Keratinocyte (primary cell): ENCODE measurements around the gene TEX55. TPM values are rescaled to one million over a fixed set of nuclear protein-coding genes. Genes with fewer than 3 reads are reported as not detected.

Experiments used
- DNase-seq: peaks from one replicate; pipeline ENCODE4 v3.0.0-alpha.2; 2011; ENCODE audit warnings: low read depth, missing footprints, low spot score
- FAIRE-seq: peaks from 2 replicates; lab custom pipeline; 2011; peaks lifted over from hg19 to GRCh38; lab: Jason Lieb, UNC
- H2AFZ ChIP-seq: 2 replicates; pipeline ENCODE4 v1.6.0; 2012; ENCODE audit warnings: low read length, control low read depth, inconsistent platforms; ENCODE audit not compliant: control insufficient read depth
- H3K27ac ChIP-seq: 2 replicates; pipeline ENCODE4 v1.5.1; 2011; ENCODE audit warnings: low read length; ENCODE audit not compliant: control insufficient read depth, insufficient read depth
- H3K27me3 ChIP-seq: 3 replicates; pipeline ENCODE4 v1.6.0; 2011; ENCODE audit warnings: low read length; ENCODE audit not compliant: control insufficient read depth, insufficient read depth; ENCODE audit errors: extremely low read depth
- H3K36me3 ChIP-seq, 2 experiments: 2 replicates in 1 of 2; 3 replicates in 1 of 2; pipeline ENCODE4 v1.5.1; 2011; ENCODE audit warnings: low read length in 2 of 2, mild to moderate bottlenecking in 1 of 2; ENCODE audit not compliant: control insufficient read depth in 2 of 2, insufficient read depth in 2 of 2; ENCODE audit errors: extremely low read depth in 1 of 2
- H3K4me1 ChIP-seq: 3 replicates; pipeline ENCODE4 v1.5.1; 2011; ENCODE audit warnings: low read length; ENCODE audit not compliant: control insufficient read depth, insufficient read depth; ENCODE audit errors: extremely low read depth
- H3K4me2 ChIP-seq: 3 replicates; pipeline ENCODE4 v1.6.0; 2011; ENCODE audit warnings: low read depth, low read length; ENCODE audit not compliant: control insufficient read depth, insufficient read depth; ENCODE audit errors: extremely low read depth
- H3K4me3 ChIP-seq, 3 experiments: fragments of 200-600 bp in 1 of 3; sonication (generic) in 1 of 3; 2 replicates in 2 of 3; 3 replicates in 1 of 3; pipeline ENCODE4 v1.5.1; 2011 to 2016; ENCODE audit warnings: low read length in 3 of 3, mild to moderate bottlenecking in 3 of 3, control low read depth in 2 of 3, inconsistent platforms in 1 of 3, low read depth in 1 of 3, mixed read lengths in 1 of 3, mixed run types in 1 of 3, moderate library complexity in 1 of 3; ENCODE audit not compliant: control insufficient read depth in 2 of 3, insufficient read depth in 2 of 3; ENCODE audit errors: extremely low read depth in 1 of 3
- H3K79me2 ChIP-seq: 2 replicates; pipeline ENCODE4 v1.6.0; 2012; ENCODE audit warnings: low read length; ENCODE audit not compliant: control insufficient read depth, insufficient read depth
- H3K9ac ChIP-seq: 3 replicates; pipeline ENCODE4 v1.6.0; 2011; ENCODE audit warnings: low read length; ENCODE audit not compliant: control insufficient read depth, insufficient read depth; ENCODE audit errors: extremely low read depth
- H3K9me1 ChIP-seq: 3 replicates; pipeline ENCODE4 v1.6.0; 2011; ENCODE audit warnings: low read length; ENCODE audit not compliant: control insufficient read depth, insufficient read depth; ENCODE audit errors: extremely low read depth
- H3K9me3 ChIP-seq: 2 replicates; pipeline ENCODE4 v1.5.1; 2012; ENCODE audit warnings: low read depth, low read length; ENCODE audit not compliant: control insufficient read depth
- H4K20me1 ChIP-seq: 3 replicates; pipeline ENCODE4 v1.6.0; 2011; ENCODE audit warnings: low read length; ENCODE audit not compliant: control insufficient read depth, insufficient read depth; ENCODE audit errors: extremely low read depth
- CTCF ChIP-seq, 3 experiments: IDR thresholded peaks in 1 of 3; conservative IDR thresholded peaks in 1 of 3; optimal IDR thresholded peaks in 1 of 3; 2 replicates in 2 of 3; 3 replicates in 1 of 3; pipeline versions ENCODE3 to v1.5.1; 2011; ENCODE audit warnings: low read length in 3 of 3, mild to moderate bottlenecking in 3 of 3, moderate library complexity in 2 of 3, control low read depth in 1 of 3, inconsistent platforms in 1 of 3; ENCODE audit not compliant: insufficient read depth in 2 of 3; ENCODE audit errors: extremely low read depth in 1 of 3
- EZH2 ChIP-seq: IDR thresholded peaks from one replicate; pipeline ENCODE4 v1.6.1; 2012; ENCODE audit warnings: inconsistent platforms, mild to moderate bottlenecking, low read length, moderate library complexity
- dilution Hi-C: fragments of 300-500 bp; cut with MboI; formaldehyde crosslinking; loops from one replicate; pipeline ENCODE4 v1.7.0; 2020; ENCODE audit warnings: low sequenced_read_pairs; ENCODE audit not compliant: extremely low pct_ligation_motif_present
- polyA plus RNA-seq, 5 experiments: library from polyadenylated mRNA; depleted of rRNA in 3 of 5; stranded (reverse) in 3 of 5; stranded (forward) in 1 of 5; unstranded in 1 of 5; fragments of >200 nt; gene quantifications; 1 replicate in 1 of 5; 2 replicates in 3 of 5; 3 replicates in 1 of 5; pipeline versions ENCODE4 v1.2.1 to v1.2.3, GENCODE V29; 2011 to 2012; ENCODE audit warnings: missing spikeins in 2 of 5, low read depth in 1 of 5, low replicate concordance in 1 of 5

TEX55 gene
- polyA plus RNA-seq, 1 donor (not counting 4 experiments of a cell fraction or from before 2014, with no cell fraction given) = not detected

- Histone ChIP-seq H3K9me1 (no peaks in the 10 kb centered on the region), H3K79me2 (no peaks in the 10 kb centered on the region), H3K9me3 (peaks cover 2% of the 10 kb centered on the region), H3K9ac (no peak overlapping the region), H2AFZ (no peak overlapping the region), H3K4me2 (no peak overlapping the region), H3K36me3 (no peaks in the 10 kb centered on the region), H3K4me1 (no peaks in the 10 kb centered on the region), H3K27me3 (no peaks in the 10 kb centered on the region), H3K27ac (no peak overlapping the region), H3K4me3 (no peak overlapping the region), H4K20me1 (no peaks in the 10 kb centered on the region)
- dilution Hi-C loops = no loop called here
- FAIRE-seq (no peak), DNase-seq (no peak)
- no peak for TF ChIP-seq EZH2
- TF ChIP-seq CTCF (optimal IDR thresholded peaks at IDR 0.05 in 1 of 3, IDR thresholded peaks at IDR 0.05 in 1 of 3, conservative IDR thresholded peaks at IDR 0.05 in 1 of 3; ENCODE audit: extremely low read depth in 1 of 3, insufficient read depth in 2 of 3, low read length in 3 of 3) = no peak
These were observed 23.6 kb upstream of the TEX55 start for GRCh38 chr3:119122350-119122749.

- H3K27ac ChIP-seq = no peak overlapping the region
- dilution Hi-C loops = no loop called here
- no peaks in the 10 kb centered on the region for H3K79me2 ChIP-seq
These were observed 20.6 kb upstream of the TEX55 start for GRCh38 chr3:119125342-119125741.

More at GRCh38 chr3:119125342-119125741, 20.6 kb upstream of the TEX55 start:
- no peaks in the 10 kb centered on the region for H3K9me3 ChIP-seq
- no peaks in the 10 kb centered on the region for H3K4me1 ChIP-seq
- no peak for DNase-seq
- TF ChIP-seq CTCF (optimal IDR thresholded peaks at IDR 0.05 in 1 of 3, IDR thresholded peaks at IDR 0.05 in 1 of 3, conservative IDR thresholded peaks at IDR 0.05 in 1 of 3; ENCODE audit: extremely low read depth in 1 of 3, insufficient read depth in 2 of 3, low read length in 3 of 3) (no peak), EZH2 (no peak)
- no peak overlapping the region for H2AFZ ChIP-seq
- no peak for FAIRE-seq
- H4K20me1 ChIP-seq = no peaks in the 10 kb centered on the region
- H3K9ac ChIP-seq = no peak overlapping the region
- no peaks in the 10 kb centered on the region for H3K36me3 ChIP-seq
- H3K4me2 ChIP-seq = no peak overlapping the region
- H3K9me1 ChIP-seq = no peaks in the 10 kb centered on the region
- H3K27me3 ChIP-seq = no peaks in the 10 kb centered on the region
- no peak overlapping the region for H3K4me3 ChIP-seq
